MM.1S (cell line): ENCODE measurements around the gene ZBTB7A.
A peak's percentile ranks its signal among the peaks of the same experiment; 100 is the strongest.

Experiments
- DNase-seq: peaks from one replicate; pipeline ENCODE4 v3.0.0-alpha.2; 2015
- H2AFZ ChIP-seq: fragments of 300-600 bp; sonication (generic); 2 replicates; pipeline ENCODE4 v1.6.0; 2016; ENCODE audit warnings: antibody characterized with exemption, low read length
- H3F3A ChIP-seq: fragments of 300-600 bp; sonication (generic); 2 replicates; pipeline ENCODE4 v1.6.1; 2016; ENCODE audit warnings: mild to moderate bottlenecking, antibody characterized with exemption, low read length, moderate library complexity, mixed read lengths; ENCODE audit not compliant: insufficient read depth
- H3K27ac ChIP-seq: fragments of 300-600 bp; sonication (generic); 2 replicates; pipeline ENCODE4 v1.5.1; 2016; ENCODE audit warnings: mild to moderate bottlenecking, low read length
- H3K27me3 ChIP-seq: fragments of 300-600 bp; sonication (generic); replicated peaks from 2 replicates; pipeline ENCODE4 v1.6.0; 2016; ENCODE audit warnings: low read length; ENCODE audit not compliant: insufficient read depth
- H3K36me3 ChIP-seq: fragments of 300-600 bp; sonication (generic); replicated peaks from 2 replicates; pipeline ENCODE4 v1.6.1; 2016; ENCODE audit warnings: mild to moderate bottlenecking, low read length, mixed read lengths; ENCODE audit not compliant: insufficient read depth
- H3K4me1 ChIP-seq: fragments of 300-600 bp; sonication (generic); 2 replicates; pipeline ENCODE4 v1.6.1; 2016; ENCODE audit warnings: low read length, mixed read lengths
- H3K4me2 ChIP-seq: fragments of 300-600 bp; sonication (generic); 2 replicates; pipeline ENCODE4 v1.6.0; 2016; ENCODE audit warnings: low read depth, low read length
- H3K4me3 ChIP-seq: fragments of 300-600 bp; sonication (generic); 2 replicates; pipeline ENCODE4 v1.5.1; 2016; ENCODE audit warnings: low read length, mixed read lengths
- H3K79me2 ChIP-seq: fragments of 300-600 bp; sonication (generic); 2 replicates; pipeline ENCODE4 v1.6.1; 2016; ENCODE audit warnings: mixed run types, low read length, mixed read lengths
- H3K9ac ChIP-seq: fragments of 300-600 bp; sonication (generic); 2 replicates; pipeline ENCODE4 v1.6.1; 2016; ENCODE audit warnings: low read length, mixed read lengths
- H3K9me2 ChIP-seq: fragments of 300-600 bp; sonication (generic); replicated peaks from 2 replicates; pipeline ENCODE4 v1.6.1; 2016; ENCODE audit warnings: mild to moderate bottlenecking, low read length, mixed read lengths; ENCODE audit not compliant: insufficient read depth
- H3K9me3 ChIP-seq: fragments of 300-600 bp; sonication (generic); replicated peaks from 2 replicates; pipeline ENCODE4 v1.6.1; 2016; ENCODE audit warnings: mild to moderate bottlenecking, low read length, mixed read lengths; ENCODE audit not compliant: insufficient read depth
- H4K20me1 ChIP-seq: fragments of 300-600 bp; sonication (generic); 2 replicates; pipeline ENCODE4 v1.6.1; 2016; ENCODE audit warnings: mild to moderate bottlenecking, low read length, moderate library complexity, mixed read lengths; ENCODE audit not compliant: insufficient read depth
- EZH2 ChIP-seq: fragments of 300-600 bp; sonication (generic); optimal IDR thresholded peaks from 2 replicates; pipeline ENCODE3; 2017; ENCODE audit warnings: low read depth, mild to moderate bottlenecking, antibody characterized with exemption, low read length, mixed read lengths
- EZH2phosphoT487 ChIP-seq: fragments of 300-600 bp; sonication (generic); IDR thresholded peaks from 2 replicates; pipeline ENCODE4 v1.6.1; 2018; ENCODE audit warnings: antibody characterized with exemption, low read length
- TF ChIP-seq, protein P1 (sequence below): fragments of 300-600 bp; sonication (generic); IDR thresholded peaks from 2 replicates; pipeline ENCODE4 v1.5.1; 2016; ENCODE audit warnings: antibody characterized with exemption, low read length, mixed read lengths

The ZBTB7A gene

DNA sequence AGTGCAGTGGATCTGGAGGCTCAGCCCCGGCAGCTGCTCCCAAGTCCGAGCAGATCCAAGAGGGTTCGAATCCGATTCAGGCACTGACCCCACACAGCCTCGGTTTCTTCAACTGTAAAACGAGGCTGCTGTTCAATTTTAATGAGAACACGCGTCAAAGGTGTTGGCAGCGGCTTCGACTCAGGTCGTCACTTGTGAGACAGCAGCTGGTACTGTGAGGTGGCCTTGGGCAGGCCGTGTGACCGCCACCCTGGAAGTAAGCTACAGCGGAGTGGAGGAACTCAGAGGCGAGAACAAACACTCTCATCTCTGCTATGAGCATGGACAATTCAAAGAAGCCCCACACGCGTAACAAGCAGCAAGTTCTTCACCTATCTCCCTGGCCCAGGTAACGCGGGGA lies 47.5 kb upstream of the ZBTB7A start:
- H3K36me3 ChIP-seq: 0 out of 2 replicates have a peak, but pooled peaks cover 3% of the 10 kb centered on the region
- H3K4me2 ChIP-seq: peak overlapping the region; percentile 94; the same call in 1 of the 2 replicates

DNA sequence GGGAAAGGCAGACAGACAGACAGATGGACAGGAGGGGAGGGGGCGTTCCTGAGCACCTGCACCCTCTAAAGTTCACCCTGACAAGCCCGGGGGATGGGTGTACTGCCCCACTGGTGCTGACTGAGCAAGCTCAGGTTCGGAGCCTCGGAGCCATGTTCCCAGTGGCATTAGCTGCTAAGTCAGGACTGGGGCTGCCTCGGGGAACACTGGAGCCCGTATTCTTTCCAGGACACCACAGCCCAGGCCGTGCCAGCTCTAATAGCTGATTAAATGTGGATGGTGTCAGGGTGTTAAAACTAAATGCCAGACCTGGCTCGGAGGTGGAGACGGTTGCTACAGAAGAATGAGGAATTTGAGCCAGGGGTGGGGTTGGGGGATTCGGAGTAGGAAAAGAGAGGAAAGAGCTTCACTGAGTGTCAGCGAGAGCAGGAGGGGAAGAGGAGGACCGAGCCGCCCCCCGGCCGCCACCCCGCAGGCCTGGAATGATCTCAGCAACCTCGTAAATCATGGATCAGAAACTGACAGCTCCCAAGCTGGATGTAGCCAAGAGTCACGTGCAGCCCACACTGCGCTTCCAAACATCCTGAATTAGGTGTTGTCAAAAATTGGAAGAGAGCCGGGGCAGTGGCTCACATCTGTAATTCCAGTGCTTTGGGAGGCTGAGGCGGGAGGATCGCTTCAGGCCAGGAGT lies 46.8 kb upstream of the ZBTB7A start:
- no peak for DNase-seq
- H4K20me1 ChIP-seq: no peaks in the 10 kb centered on the region
- peaks cover 26% of the 10 kb centered on the region for H3K4me1 ChIP-seq
- no peak overlapping the region for H3K27ac ChIP-seq
- no peaks in the 10 kb centered on the region for H3K9me2 ChIP-seq
- peaks cover 25% of the 10 kb centered on the region for H3F3A ChIP-seq
- H2AFZ ChIP-seq: no peak overlapping the region
- no peak overlapping the region for H3K4me2 ChIP-seq
- no peaks in the 10 kb centered on the region for H3K9me3 ChIP-seq
- H3K27me3 ChIP-seq: no peaks in the 10 kb centered on the region
- H3K36me3 ChIP-seq: 0 out of 2 replicates have a peak, but pooled peaks cover 3% of the 10 kb centered on the region
- no peak for TF ChIP-seq EZH2
- TF ChIP-seq, protein P1, sequence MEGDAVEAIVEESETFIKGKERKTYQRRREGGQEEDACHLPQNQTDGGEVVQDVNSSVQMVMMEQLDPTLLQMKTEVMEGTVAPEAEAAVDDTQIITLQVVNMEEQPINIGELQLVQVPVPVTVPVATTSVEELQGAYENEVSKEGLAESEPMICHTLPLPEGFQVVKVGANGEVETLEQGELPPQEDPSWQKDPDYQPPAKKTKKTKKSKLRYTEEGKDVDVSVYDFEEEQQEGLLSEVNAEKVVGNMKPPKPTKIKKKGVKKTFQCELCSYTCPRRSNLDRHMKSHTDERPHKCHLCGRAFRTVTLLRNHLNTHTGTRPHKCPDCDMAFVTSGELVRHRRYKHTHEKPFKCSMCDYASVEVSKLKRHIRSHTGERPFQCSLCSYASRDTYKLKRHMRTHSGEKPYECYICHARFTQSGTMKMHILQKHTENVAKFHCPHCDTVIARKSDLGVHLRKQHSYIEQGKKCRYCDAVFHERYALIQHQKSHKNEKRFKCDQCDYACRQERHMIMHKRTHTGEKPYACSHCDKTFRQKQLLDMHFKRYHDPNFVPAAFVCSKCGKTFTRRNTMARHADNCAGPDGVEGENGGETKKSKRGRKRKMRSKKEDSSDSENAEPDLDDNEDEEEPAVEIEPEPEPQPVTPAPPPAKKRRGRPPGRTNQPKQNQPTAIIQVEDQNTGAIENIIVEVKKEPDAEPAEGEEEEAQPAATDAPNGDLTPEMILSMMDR: no peak
- TF ChIP-seq EZH2phosphoT487: no peak
- H3K9ac ChIP-seq: no peak overlapping the region
- H3K79me2 ChIP-seq: peaks cover 48% of the 10 kb centered on the region
- H3K4me3 ChIP-seq: no peak overlapping the region

More for the DNA sequence above, 47.5 kb upstream of the ZBTB7A start:
- Histone ChIP-seq H3K9me2 (no peaks in the 10 kb centered on the region), H3K4me1 (peaks cover 26% of the 10 kb centered on the region), H3F3A (peaks cover 25% of the 10 kb centered on the region), H3K27me3 (no peaks in the 10 kb centered on the region), H3K9me3 (no peaks in the 10 kb centered on the region), H3K79me2 (peaks cover 48% of the 10 kb centered on the region), H3K9ac (no peak overlapping the region), H3K4me3 (no peak overlapping the region), H3K27ac (peak overlapping the region; percentile 81; the same call in 1 of the 2 replicates), H2AFZ (no peak overlapping the region), H4K20me1 (no peaks in the 10 kb centered on the region)
- DNase-seq: no peak
- TF ChIP-seq, protein P1: no peak
- TF ChIP-seq EZH2phosphoT487 (no peak), EZH2 (no peak)

DNA sequence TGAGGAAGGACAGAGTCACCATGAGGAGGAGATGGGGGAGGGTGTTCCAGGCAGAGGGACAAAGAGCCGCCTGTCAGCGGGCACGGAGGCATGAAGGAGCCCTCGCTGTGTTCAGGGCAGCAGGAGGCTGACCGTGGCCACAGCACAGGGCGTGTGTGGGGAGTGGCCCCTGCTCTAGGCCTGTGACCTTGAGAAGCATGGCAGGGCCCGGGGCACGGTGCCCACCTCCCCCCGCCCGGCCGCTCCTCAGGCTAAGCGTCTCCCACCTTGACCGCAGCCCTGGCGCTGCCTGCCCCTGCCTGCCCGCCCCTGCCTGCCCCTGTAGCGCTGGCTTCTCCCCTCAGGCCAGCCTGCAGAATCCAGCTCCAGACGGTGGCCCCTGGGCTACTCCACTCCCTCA lies 45.7 kb upstream of the ZBTB7A start:
- no peaks in the 10 kb centered on the region for H4K20me1 ChIP-seq
- TF ChIP-seq EZH2phosphoT487: no peak
- TF ChIP-seq, protein P1: no peak
- TF ChIP-seq EZH2: no peak
- H3K4me3 ChIP-seq: no peak overlapping the region
- 0 out of 2 replicates have a peak, but pooled peaks cover 3% of the 10 kb centered on the region for H3K36me3 ChIP-seq
- DNase-seq: no peak
- H3K27me3 ChIP-seq: no peaks in the 10 kb centered on the region
- no peak overlapping the region for H3K9ac ChIP-seq
- H3K79me2 ChIP-seq: peaks cover 38% of the 10 kb centered on the region
- no peaks in the 10 kb centered on the region for H3K9me2 ChIP-seq
- H2AFZ ChIP-seq: no peak overlapping the region
- H3K4me2 ChIP-seq: no peak overlapping the region
- H3K27ac ChIP-seq: no peak overlapping the region
- H3F3A ChIP-seq: peaks cover 25% of the 10 kb centered on the region
- peaks cover 26% of the 10 kb centered on the region for H3K4me1 ChIP-seq
- H3K9me3 ChIP-seq: no peaks in the 10 kb centered on the region
